ENCODE results near the gene D2HGDH. TPM values are rescaled to one million over a fixed set of nuclear protein-coding genes. Genes with fewer than 3 reads are reported as not detected.
A peak's percentile ranks its signal among the peaks of the same experiment; 100 is the strongest.

The D2HGDH gene
- total and polyA plus RNA-seq, 2 of the 13 experiments (the other 11 are each of a cell fraction or from before 2014, with no cell fraction given), result 19.2 to 20.3 TPM

DNA sequence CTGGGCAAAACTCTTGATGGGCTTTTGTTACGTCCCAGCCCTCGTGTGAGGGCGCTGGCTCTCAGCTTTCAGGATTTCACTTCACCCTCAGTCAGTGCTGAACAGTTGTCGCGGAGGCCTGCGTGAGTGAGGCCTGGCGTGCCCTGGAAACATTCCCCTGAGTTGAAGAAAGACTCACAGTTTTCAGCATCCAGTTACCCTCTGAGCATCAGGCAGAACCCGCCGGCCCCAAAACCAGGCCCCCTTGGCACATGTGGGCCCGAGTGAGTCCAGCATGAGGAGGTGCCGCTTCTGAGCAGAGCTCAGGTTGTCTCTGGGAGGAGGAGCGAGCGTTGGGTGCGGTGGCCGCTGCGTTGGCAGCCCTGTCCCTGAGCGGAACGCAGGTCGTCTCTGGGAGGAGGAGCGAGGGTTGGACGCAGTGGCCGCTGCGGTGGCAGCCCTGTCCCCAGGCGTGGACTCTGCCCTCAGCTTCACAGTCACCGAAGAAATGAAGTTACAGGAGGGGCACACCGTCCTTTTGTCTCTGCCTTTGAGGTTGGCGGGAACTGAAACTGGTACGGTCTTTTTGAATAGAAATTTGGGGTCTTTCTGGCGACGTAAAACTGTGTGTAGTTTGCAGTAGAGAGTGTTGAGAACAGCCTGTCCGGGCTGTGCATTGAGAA, 74.4 kb downstream of the D2HGDH start, which contains the start of gene NEU4 (continued):
- TF ChIP-seq, protein P1, sequence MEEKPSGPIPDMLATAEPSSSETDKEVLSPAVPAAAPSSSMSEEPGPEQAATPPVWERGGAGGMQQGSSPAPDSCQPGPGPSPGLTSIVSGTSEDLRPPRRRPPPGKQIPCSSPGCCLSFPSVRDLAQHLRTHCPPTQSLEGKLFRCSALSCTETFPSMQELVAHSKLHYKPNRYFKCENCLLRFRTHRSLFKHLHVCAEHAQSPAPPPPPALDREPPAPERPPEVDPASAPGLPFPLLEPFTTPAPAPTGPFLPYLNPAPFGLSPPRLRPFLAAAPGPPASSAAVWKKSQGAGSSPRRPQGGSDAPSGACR (CRISPR knock-in tag; IDR thresholded peaks at IDR 0.05), result peak; percentile 91
- TF ChIP-seq JUND (CRISPR knock-in tag; IDR thresholded peaks at IDR 0.05) (0 out of 2 replicates have a peak, but pooled peaks have one; percentile 60), MYPOP (CRISPR knock-in tag; IDR thresholded peaks at IDR 0.05) (peak; percentile 90), TEAD3 (CRISPR knock-in tag; optimal IDR thresholded peaks at IDR 0.05; ENCODE audit: borderline replicate concordance) (peak; percentile 87), ELF3 (CRISPR knock-in tag; IDR thresholded peaks at IDR 0.05) (peak; percentile 79), KDM6A (CRISPR knock-in tag; IDR thresholded peaks at IDR 0.05; ENCODE audit: low read depth) (peak; percentile 91), ZNF124 (CRISPR knock-in tag; IDR thresholded peaks at IDR 0.05) (peak; percentile 71), ZNF10 (CRISPR knock-in tag; IDR thresholded peaks at IDR 0.05; ENCODE audit: borderline replicate concordance, low read depth) (no peak), TAF1 (CRISPR knock-in tag; IDR thresholded peaks at IDR 0.05) (peak; percentile 96), GATAD1 (CRISPR knock-in tag; IDR thresholded peaks at IDR 0.05) (peak; percentile 71), ZNF441 (CRISPR knock-in tag; IDR thresholded peaks at IDR 0.05; ENCODE audit: borderline replicate concordance) (peak; percentile 80), SRSF4 (IDR thresholded peaks at IDR 0.05; ENCODE audit: low read depth, low read length, poor library complexity, severe bottlenecking) (no peak), SKIL (CRISPR knock-in tag; IDR thresholded peaks at IDR 0.05; ENCODE audit: borderline replicate concordance) (peak; percentile 56; the same call in 1 of the 2 replicates), ZNF232 (CRISPR knock-in tag; IDR thresholded peaks at IDR 0.05; ENCODE audit: borderline replicate concordance) (peak; percentile 93), DZIP1 (CRISPR knock-in tag; IDR thresholded peaks at IDR 0.05) (no peak), POLR2A (IDR thresholded peaks at IDR 0.05; ENCODE audit: insufficient read depth in 1 of 2, low read depth in 2 of 2, low read length in 2 of 2) (peak in 1 of 2 experiments; percentile 94; a peak in 2 of 4 replicates), NFE2L1 (CRISPR knock-in tag; IDR thresholded peaks at IDR 0.05; ENCODE audit: borderline replicate concordance) (no peak), PHB2 (IDR thresholded peaks at IDR 0.05; ENCODE audit: partially characterized antibody) (no peak), TRAFD1 (CRISPR knock-in tag; IDR thresholded peaks at IDR 0.05; ENCODE audit: borderline replicate concordance) (peak; percentile 83; the same call in 1 of the 2 replicates)
- TF ChIP-seq, protein P2, sequence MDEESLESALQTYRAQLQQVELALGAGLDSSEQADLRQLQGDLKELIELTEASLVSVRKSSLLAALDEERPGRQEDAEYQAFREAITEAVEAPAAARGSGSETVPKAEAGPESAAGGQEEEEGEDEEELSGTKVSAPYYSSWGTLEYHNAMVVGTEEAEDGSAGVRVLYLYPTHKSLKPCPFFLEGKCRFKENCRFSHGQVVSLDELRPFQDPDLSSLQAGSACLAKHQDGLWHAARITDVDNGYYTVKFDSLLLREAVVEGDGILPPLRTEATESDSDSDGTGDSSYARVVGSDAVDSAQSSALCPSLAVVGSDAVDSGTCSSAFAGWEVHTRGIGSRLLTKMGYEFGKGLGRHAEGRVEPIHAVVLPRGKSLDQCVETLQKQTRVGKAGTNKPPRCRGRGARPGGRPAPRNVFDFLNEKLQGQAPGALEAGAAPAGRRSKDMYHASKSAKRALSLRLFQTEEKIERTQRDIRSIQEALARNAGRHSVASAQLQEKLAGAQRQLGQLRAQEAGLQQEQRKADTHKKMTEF (CRISPR knock-in tag; IDR thresholded peaks at IDR 0.05), result peak; percentile 92

Data from HepG2 (cell line).